Measurements from ENCODE around the gene FBXO39. TPM values are rescaled to one million over a fixed set of nuclear protein-coding genes. Genes with fewer than 3 reads are reported as not detected.

FBXO39 gene
- total and polyA plus RNA-seq, 2 of the 4 experiments (the other 2 are of a cell fraction): not detected

DNA sequence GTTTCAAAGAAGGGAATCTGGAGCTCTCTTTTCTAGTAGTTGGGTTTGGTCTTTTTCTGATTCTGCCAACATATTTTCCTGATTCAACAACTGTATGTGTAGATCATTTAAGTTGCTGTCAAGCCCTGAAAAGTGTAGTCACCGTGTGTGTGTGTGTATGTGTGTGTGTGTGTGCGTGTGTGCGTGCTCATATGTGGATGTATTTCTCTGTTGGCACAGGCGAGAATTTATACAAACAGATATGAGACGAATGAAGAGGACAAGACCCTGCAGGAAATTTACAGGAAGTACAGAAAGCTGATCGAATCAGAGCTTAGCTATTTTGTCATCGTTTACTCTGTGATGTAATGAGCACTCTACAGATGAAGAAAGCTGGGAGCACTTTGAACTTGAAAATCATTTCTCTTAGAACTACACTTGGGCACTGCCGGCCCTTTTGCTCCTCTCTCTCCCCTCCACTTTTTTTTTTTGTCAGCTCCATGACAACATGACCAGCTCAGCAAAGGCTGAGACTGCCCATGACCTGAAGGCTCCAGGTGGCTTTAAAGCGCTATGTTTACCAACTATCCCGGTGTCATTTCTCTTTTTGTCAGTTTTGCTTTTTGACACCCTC is 11.2 kb downstream of the FBXO39 start:
- in situ Hi-C loops (cut with MboI; ENCODE audit: low sequenced_read_pairs) (no loop called here), dilution Hi-C loops (cut with HindIII; ENCODE audit: low sequenced_read_pairs, unreplicated experiment) (no loop called here), intact Hi-C loops (cut with micrococcal nuclease) (no loop called here)
- Histone ChIP-seq H2BK20ac (ENCODE audit: low read depth, low read length) (no peak overlapping the region), H2AK9ac (replicated peaks; ENCODE audit: low read depth, low read length, poor library complexity) (no peak overlapping the region), H2BK5ac (ENCODE audit: low read depth, low read length, poor library complexity, severe bottlenecking) (no peak overlapping the region), H3K27ac (ENCODE audit: insufficient read depth, low read length) (no peak overlapping the region), H3K4me2 (ENCODE audit: low read depth, low read length) (no peak overlapping the region), H3K4me1 (ENCODE audit: control insufficient read depth, insufficient read depth, low read length) (no peaks in the 10 kb centered on the region), H3K56ac (ENCODE audit: extremely low read depth, insufficient read depth, low read length) (no peak overlapping the region), H3K9ac (ENCODE audit: low read depth, low read length) (no peak overlapping the region), H2AFZ (replicated peaks; ENCODE audit: low read length, poor library complexity) (no peak overlapping the region), H3K36me3 (ENCODE audit: control insufficient read depth, insufficient read depth, low read length) (no peaks in the 10 kb centered on the region), H2BK15ac (ENCODE audit: low read depth, low read length) (no peak overlapping the region), H4K91ac (ENCODE audit: insufficient read depth, low read depth, low read length) (no peak overlapping the region), H3K18ac (ENCODE audit: low read depth, low read length) (no peak overlapping the region), H3K4me3 (ENCODE audit: insufficient read depth, low read depth, low read length) (no peak overlapping the region), H2AK5ac (ENCODE audit: low read depth, low read length) (no peak overlapping the region), H3K4ac (ENCODE audit: low read depth, low read length) (no peak overlapping the region), H4K20me1 (ENCODE audit: insufficient read depth, low read length) (no peaks in the 10 kb centered on the region), H3K23ac (ENCODE audit: low read depth, low read length) (no peak overlapping the region), H3K79me1 (ENCODE audit: low read depth in 1 of 2, low read length in 2 of 2) (no peaks in the 10 kb centered on the region), H4K5ac (ENCODE audit: low read depth, low read length) (no peak overlapping the region), H3K27me3 (ENCODE audit: control insufficient read depth, insufficient read depth, low read length) (peaks cover 9% of the 10 kb centered on the region), H2BK120ac (ENCODE audit: low read depth, low read length) (no peak overlapping the region), H3K14ac (replicated peaks; ENCODE audit: low read depth, low read length) (no peak overlapping the region), H3K9me1 (ENCODE audit: insufficient read depth, low read length) (no peaks in the 10 kb centered on the region), H4K8ac (ENCODE audit: low read depth in 2 of 2, low read length in 2 of 2) (no peak overlapping the region), H3K9me3 (ENCODE audit: control insufficient read depth, insufficient read depth, low read length) (no peaks in the 10 kb centered on the region)
- POLR2A ChIA-PET (ENCODE audit: unreplicated experiment): no interaction called here
- BruUV-seq (replicated peaks): no TSS peak
- CTCF ChIA-PET: interaction anchor here (1.6 kb wide), 1 partner anchor 14 kb away, joined by 3 read pairs; no protein-coding TSS in a partner anchor
- no peak for DNase-seq
- TF ChIP-seq POLR2A (IDR thresholded peaks at IDR 0.05; ENCODE audit: low read depth, low read length) (no peak), RCOR1 (IDR thresholded peaks at IDR 0.05; ENCODE audit: insufficient replicate concordance, low read length) (no peak), SMC3 (IDR thresholded peaks at IDR 0.05; ENCODE audit: low read depth, low read length) (no peak), MXI1 (IDR thresholded peaks at IDR 0.05; ENCODE audit: borderline replicate concordance, low read depth, low read length) (no peak), MAFK (IDR thresholded peaks at IDR 0.05; ENCODE audit: low read depth, low read length) (no peak), MAZ (IDR thresholded peaks at IDR 0.05; ENCODE audit: borderline replicate concordance, low read depth, low read length) (no peak)
- 0% methylated on average over 1 of the region's 10 CpGs; no CpG with 5 or more reads in 1 of the 2 experiments for WGBS, 2 experiments (ENCODE audit: extremely low coverage in 2 of 2, insufficient read length in 1 of 2)
- no peak for ATAC-seq (ENCODE audit: low read depth)
